Muscle layer of colon (tissue), 2 donors: ENCODE measurements around the gene TEX22.
A peak's percentile ranks its signal among the peaks of the same experiment; 100 is the strongest.

Source experiments
- H3K27ac ChIP-seq: one replicate; pipeline ENCODE4 v1.7.0; 2013; ENCODE audit warnings: low read depth, mild to moderate bottlenecking, low read length, moderate library complexity
- H3K27me3 ChIP-seq, 2 donors: one replicate each; pipeline ENCODE4 v1.7.0; 2013; ENCODE audit warnings: low read length in 2 of 2, mild to moderate bottlenecking in 2 of 2; ENCODE audit not compliant: insufficient read depth in 2 of 2, control insufficient read depth in 1 of 2
- H3K36me3 ChIP-seq: one replicate; pipeline ENCODE4 v1.7.0; 2013; ENCODE audit warnings: mild to moderate bottlenecking, low read length; ENCODE audit not compliant: insufficient read depth
- H3K4me1 ChIP-seq: one replicate; pipeline ENCODE4 v1.7.0; 2013; ENCODE audit warnings: mild to moderate bottlenecking, low read length; ENCODE audit not compliant: insufficient read depth
- H3K4me3 ChIP-seq, 2 donors: one replicate each; pipeline ENCODE4 v1.7.0; 2013; ENCODE audit warnings: low read length in 2 of 2, low read depth in 1 of 2, mild to moderate bottlenecking in 1 of 2, moderate library complexity in 1 of 2
- H3K9ac ChIP-seq: one replicate; pipeline ENCODE4 v1.7.0; 2013; ENCODE audit warnings: low read length
- H3K9me3 ChIP-seq: one replicate; pipeline ENCODE4 v1.7.0; 2013; ENCODE audit warnings: mild to moderate bottlenecking, low read length
- donor health status: abdominal sarcoma.
- donor health status: Adenocarcinoma of cecum.

Gene TEX22

DNA sequence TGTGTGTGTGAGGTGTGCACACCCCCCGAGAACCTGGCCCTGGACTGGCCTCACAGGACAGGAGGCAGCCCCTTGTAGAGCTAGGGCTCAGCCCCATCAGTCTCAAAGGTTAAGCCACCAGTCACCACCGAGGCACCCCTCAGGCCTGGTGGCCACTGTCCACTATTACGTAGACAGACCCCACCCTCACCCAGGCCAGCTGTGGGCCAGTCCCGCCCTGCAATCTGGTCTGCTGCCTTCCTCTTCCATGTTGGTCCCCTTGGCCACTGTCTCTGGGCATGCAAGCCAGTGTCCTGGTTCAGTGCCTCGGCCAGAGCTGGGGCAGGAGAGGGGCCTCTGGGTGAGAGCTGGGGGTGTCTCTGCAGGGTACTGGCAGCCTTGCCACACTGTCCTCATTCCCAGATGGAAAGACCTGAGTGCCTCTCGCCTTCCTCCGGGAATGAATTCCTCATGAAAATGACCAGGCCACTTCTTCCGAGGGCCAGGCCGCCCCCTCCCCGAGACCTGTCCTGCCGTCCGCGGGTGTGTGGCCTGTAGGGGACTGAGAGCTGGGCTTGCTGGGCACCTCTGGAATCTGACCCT lies 897 bp upstream of the TEX22 start:
- Histone ChIP-seq H3K4me1 (peaks cover 21% of the 10 kb centered on the region), H3K36me3 (peaks cover 16% of the 10 kb centered on the region), H3K4me3 (peak overlapping the region; percentile 76 to 82), H3K27ac (peak overlapping the region; percentile 69), H3K27me3 (no peaks in the 10 kb centered on the region), H3K9me3 (no peaks in the 10 kb centered on the region), H3K9ac (no peak overlapping the region)

DNA sequence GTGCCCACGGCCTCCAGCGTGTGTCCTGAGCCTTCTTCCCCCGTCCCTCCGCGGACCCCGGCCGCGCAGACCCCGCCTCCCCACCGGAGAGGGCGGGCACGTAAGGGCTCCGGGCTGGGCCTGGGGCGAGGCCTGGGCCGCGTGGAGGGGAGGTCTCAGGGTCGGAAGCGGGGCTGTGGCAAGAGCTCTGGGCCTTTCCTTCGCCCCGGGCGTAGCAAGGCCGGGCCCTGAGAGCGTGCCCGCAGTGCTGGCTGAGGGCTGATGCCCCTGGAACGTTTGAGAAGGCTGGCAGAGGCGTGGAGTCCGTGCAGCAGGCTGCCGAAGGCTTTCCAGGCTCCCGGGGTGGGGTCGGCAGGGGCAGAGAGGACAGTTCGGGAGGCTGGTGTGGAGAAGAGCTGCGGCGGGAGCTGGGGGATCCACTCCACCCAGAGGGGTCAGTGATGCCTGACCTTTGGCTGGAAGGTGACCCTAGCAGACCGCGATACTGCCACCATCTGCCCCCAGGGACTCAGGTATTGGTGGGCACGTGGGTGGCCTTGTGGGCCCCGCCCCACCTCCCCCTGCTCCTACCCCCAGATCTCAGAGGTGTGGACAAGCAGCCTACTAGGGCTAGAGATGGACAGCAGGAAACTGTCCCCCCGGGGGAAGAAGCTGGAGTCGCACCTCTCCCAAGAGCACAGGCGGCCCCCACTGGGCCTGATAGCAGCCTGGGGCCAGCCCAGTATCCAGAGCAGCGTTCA lies 558 bp downstream of the TEX22 start:
- H3K9ac ChIP-seq: peak overlapping the region; percentile 74
- peaks cover 16% of the 10 kb centered on the region for H3K36me3 ChIP-seq

GRCh38 chr14:105399466-105399775 lies 1.1 kb downstream of the TEX22 start:
- no peak overlapping the region for H3K9ac ChIP-seq
- H3K27me3 ChIP-seq: no peaks in the 10 kb centered on the region
- peaks cover 16% of the 10 kb centered on the region for H3K36me3 ChIP-seq
- peaks cover 21% of the 10 kb centered on the region for H3K4me1 ChIP-seq
- no peak overlapping the region for H3K27ac ChIP-seq
- H3K4me3 ChIP-seq: peak overlapping the region in 1 of 2 donors; percentile 82
- no peaks in the 10 kb centered on the region for H3K9me3 ChIP-seq

More for the DNA sequence above, 558 bp downstream of the TEX22 start:
- Histone ChIP-seq H3K4me1 (peaks cover 21% of the 10 kb centered on the region), H3K27me3 (no peaks in the 10 kb centered on the region), H3K9me3 (no peaks in the 10 kb centered on the region), H3K27ac (peak overlapping the region; percentile 69), H3K4me3 (peak overlapping the region; percentile 76 to 82)

- H3K9ac ChIP-seq: no peak overlapping the region
- H3K36me3 ChIP-seq: peaks cover 16% of the 10 kb centered on the region
- H3K4me1 ChIP-seq: peaks cover 21% of the 10 kb centered on the region
- H3K4me3 ChIP-seq: no peak overlapping the region
- H3K9me3 ChIP-seq: no peaks in the 10 kb centered on the region
- H3K27me3 ChIP-seq: no peaks in the 10 kb centered on the region
- H3K27ac ChIP-seq: no peak overlapping the region
These were observed 1.7 kb downstream of the TEX22 start for GRCh38 chr14:105400016-105400415.

GRCh38 chr14:105401699-105402098 lies 3.4 kb downstream of the TEX22 start:
- no peaks in the 10 kb centered on the region for H3K27me3 ChIP-seq
- H3K4me1 ChIP-seq: peaks cover 21% of the 10 kb centered on the region
- H3K27ac ChIP-seq: no peak overlapping the region
- peaks cover 16% of the 10 kb centered on the region for H3K36me3 ChIP-seq
- H3K4me3 ChIP-seq: no peak overlapping the region
- no peak overlapping the region for H3K9ac ChIP-seq
- no peaks in the 10 kb centered on the region for H3K9me3 ChIP-seq

DNA sequence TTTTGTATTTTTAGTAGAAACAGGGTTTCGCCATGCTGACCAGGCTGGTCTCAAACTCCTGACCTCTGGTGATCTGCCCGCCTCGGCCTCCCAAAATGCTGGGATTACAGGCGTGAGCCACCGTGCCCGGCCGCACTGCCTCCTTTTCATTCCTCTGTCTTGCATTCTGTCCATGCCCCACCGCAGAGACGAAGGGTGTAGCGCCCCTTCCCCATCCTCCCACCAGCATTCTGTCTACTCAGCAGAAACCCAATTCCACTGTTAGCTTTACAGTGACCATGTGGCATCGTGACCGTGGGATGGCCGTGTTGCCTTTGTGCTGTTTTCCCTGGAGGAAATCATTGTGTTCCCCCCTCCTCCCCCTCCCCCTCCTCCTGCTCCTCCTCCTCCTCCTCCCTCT lies 10.3 kb downstream of the TEX22 start:
- H3K27ac ChIP-seq: no peak overlapping the region
- H3K9me3 ChIP-seq: no peaks in the 10 kb centered on the region
- H3K4me3 ChIP-seq: no peak overlapping the region
- no peak overlapping the region for H3K9ac ChIP-seq
- no peaks in the 10 kb centered on the region for H3K4me1 ChIP-seq
- peaks cover 14 to 31% of the 10 kb centered on the region in 2 donors for H3K27me3 ChIP-seq
- H3K36me3 ChIP-seq: no peaks in the 10 kb centered on the region

- Histone ChIP-seq H3K27me3 (peaks cover 14 to 31% of the 10 kb centered on the region in 2 donors), H3K27ac (no peak overlapping the region), H3K4me1 (no peaks in the 10 kb centered on the region), H3K4me3 (no peak overlapping the region), H3K9ac (no peak overlapping the region), H3K36me3 (no peaks in the 10 kb centered on the region), H3K9me3 (no peaks in the 10 kb centered on the region)
These were observed 11.0 kb downstream of the TEX22 start for GRCh38 chr14:105409364-105409763.

- H3K36me3 ChIP-seq: no peaks in the 10 kb centered on the region
- no peak overlapping the region for H3K27ac ChIP-seq
- H3K4me1 ChIP-seq: peaks cover 5% of the 10 kb centered on the region
- no peak overlapping the region for H3K4me3 ChIP-seq
- no peak overlapping the region for H3K9ac ChIP-seq
- H3K27me3 ChIP-seq: peaks cover 14 to 31% of the 10 kb centered on the region in 2 donors
- no peaks in the 10 kb centered on the region for H3K9me3 ChIP-seq
These were observed 12.3 kb downstream of the TEX22 start for GRCh38 chr14:105410642-105411016.

GRCh38 chr14:105411017-105411941 lies 12.9 kb downstream of the TEX22 start:
- no peak overlapping the region for H3K27ac ChIP-seq

GRCh38 chr14:105411985-105412770 lies 13.8 kb downstream of the TEX22 start:
- Histone ChIP-seq H3K4me1 (peaks cover 9% of the 10 kb centered on the region), H3K9me3 (no peaks in the 10 kb centered on the region), H3K9ac (no peak overlapping the region), H3K27ac (no peak overlapping the region), H3K4me3 (no peak overlapping the region), H3K27me3 (peaks cover 14 to 31% of the 10 kb centered on the region in 2 donors), H3K36me3 (no peaks in the 10 kb centered on the region)

More at GRCh38 chr14:105411017-105411941, 12.9 kb downstream of the TEX22 start:
- Histone ChIP-seq H3K36me3 (no peaks in the 10 kb centered on the region), H3K9ac (no peak overlapping the region), H3K4me1 (peaks cover 9% of the 10 kb centered on the region), H3K27me3 (peaks cover 14 to 31% of the 10 kb centered on the region in 2 donors), H3K9me3 (no peaks in the 10 kb centered on the region), H3K4me3 (no peak overlapping the region)
